ENCODE measurements around the gene FBXL7.

Gene FBXL7

DNA sequence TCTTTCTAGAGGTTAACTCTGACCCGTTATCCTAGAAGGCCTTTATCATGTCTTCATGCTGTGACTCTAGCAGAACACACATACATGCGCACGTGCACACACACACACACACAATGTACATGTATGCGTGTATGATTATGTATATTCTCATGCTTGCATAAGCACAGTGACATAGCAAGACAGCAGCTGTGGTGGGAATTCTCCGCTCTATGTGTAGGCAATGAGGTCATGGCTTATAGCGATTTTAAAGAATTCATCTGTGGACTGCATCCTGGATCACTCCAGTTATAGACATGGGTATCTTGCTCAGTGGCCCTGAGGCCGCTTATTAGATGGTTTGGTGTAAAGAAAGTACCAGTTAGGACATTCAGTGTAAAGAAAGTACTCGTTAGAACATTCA lies 106.2 kb downstream of the FBXL7 start:
- TF ChIP-seq CTCF (IDR thresholded peaks at IDR 0.05): no peak

DNA sequence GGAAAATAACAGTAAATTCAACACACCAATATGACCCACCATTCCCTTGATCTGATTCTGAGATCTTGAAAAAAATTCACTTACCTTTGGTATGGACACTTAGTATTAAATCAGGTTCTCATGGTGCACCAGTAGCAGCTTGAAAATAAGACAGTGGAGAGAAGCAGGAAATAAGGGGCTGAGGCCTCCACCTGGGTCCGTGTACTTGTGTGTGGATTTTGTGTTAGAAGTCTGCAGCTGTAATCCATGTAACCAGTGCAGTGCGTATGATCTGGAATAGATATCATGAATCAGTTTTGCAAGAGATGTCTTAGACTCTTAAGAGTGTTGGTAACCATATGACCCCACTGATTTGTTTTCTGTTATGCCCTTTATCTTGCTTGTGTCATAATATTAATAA lies 107.1 kb downstream of the FBXL7 start:
- TF ChIP-seq CTCF (IDR thresholded peaks at IDR 0.05): no peak

GRCh38 chr5:15609076-15609725 lies 109.2 kb downstream of the FBXL7 start:
- TF ChIP-seq CTCF (IDR thresholded peaks at IDR 0.05): no peak

GRCh38 chr5:15610216-15610615 lies 110.2 kb downstream of the FBXL7 start:
- no peak for TF ChIP-seq CTCF (IDR thresholded peaks at IDR 0.05)

GRCh38 chr5:15611008-15611407 lies 111.0 kb downstream of the FBXL7 start:
- TF ChIP-seq CTCF (IDR thresholded peaks at IDR 0.05): no peak

GRCh38 chr5:15612915-15613635 lies 113.1 kb downstream of the FBXL7 start:
- no peak for TF ChIP-seq CTCF (IDR thresholded peaks at IDR 0.05)

GRCh38 chr5:15614679-15615078 lies 114.7 kb downstream of the FBXL7 start:
- TF ChIP-seq CTCF (IDR thresholded peaks at IDR 0.05): no peak
